CD14-positive monocyte (primary cell): ENCODE results near the gene FBXW7. TPM values are rescaled to one million over a fixed set of nuclear protein-coding genes. Genes with fewer than 3 reads are reported as not detected.
A peak's percentile ranks its signal among the peaks of the same experiment; 100 is the strongest.

Source experiments
- DNase-seq, 3 donors: peaks; one replicate each; pipeline ENCODE4 v3.0.0-alpha.2; 2011 to 2022
- H2AFZ ChIP-seq: 2 replicates; pipeline ENCODE4 v1.6.0; 2012; ENCODE audit warnings: mild to moderate bottlenecking, low read depth, low read length, inconsistent platforms; ENCODE audit not compliant: insufficient read depth, poor library complexity, severe bottlenecking
- H3K27ac ChIP-seq, 2 donors: 1 replicate in 1 of 2; 2 replicates in 1 of 2; pipeline ENCODE4 v1.5.1; 2012 to 2013; ENCODE audit warnings: low read length in 2 of 2, control low read depth in 1 of 2, inconsistent platforms in 1 of 2, low read depth in 1 of 2, mild to moderate bottlenecking in 1 of 2
- H3K27me3 ChIP-seq, 2 donors: one replicate each; pipeline versions ENCODE4 v1.6.0 to v1.6.1; 2011 to 2013; ENCODE audit warnings: low read length in 2 of 2; ENCODE audit not compliant: control insufficient read depth in 2 of 2, insufficient read depth in 2 of 2
- H3K36me3 ChIP-seq, 2 donors: replicated peaks in 1 of 2; 1 replicate in 1 of 2; 2 replicates in 1 of 2; pipeline versions ENCODE4 v1.5.1 to v1.6.1; 2012 to 2013; ENCODE audit warnings: low read length in 2 of 2, control low read depth in 1 of 2, inconsistent platforms in 1 of 2, mild to moderate bottlenecking in 1 of 2; ENCODE audit not compliant: insufficient read depth in 2 of 2, control insufficient read depth in 1 of 2
- H3K4me1 ChIP-seq, 2 donors: 1 replicate in 1 of 2; 2 replicates in 1 of 2; pipeline versions ENCODE4 v1.5.1 to v1.6.1; 2012 to 2013; ENCODE audit warnings: low read length in 2 of 2, control low read depth in 1 of 2, inconsistent platforms in 1 of 2, mild to moderate bottlenecking in 1 of 2, moderate library complexity in 1 of 2; ENCODE audit not compliant: insufficient read depth in 2 of 2, control insufficient read depth in 1 of 2
- H3K4me2 ChIP-seq: replicated peaks from 2 replicates; pipeline ENCODE3; 2012; ENCODE audit warnings: low read length, moderate library complexity, mild to moderate bottlenecking; ENCODE audit not compliant: poor library complexity, severe bottlenecking; ENCODE audit errors: extremely low read depth
- H3K4me3 ChIP-seq, 3 experiments: fragments of 200-600 bp in 1 of 3; sonication (generic) in 1 of 3; replicated peaks in 1 of 3; 1 replicate in 2 of 3; 2 replicates in 1 of 3; pipeline ENCODE4 v1.5.1; 2011 to 2013; ENCODE audit warnings: low read length in 3 of 3, mild to moderate bottlenecking in 3 of 3, control low read depth in 2 of 3, low read depth in 2 of 3, inconsistent platforms in 1 of 3, moderate library complexity in 1 of 3
- H3K79me2 ChIP-seq: 2 replicates; pipeline ENCODE4 v1.6.0; 2012; ENCODE audit warnings: mild to moderate bottlenecking, control low read depth, inconsistent platforms, low read length, moderate library complexity; ENCODE audit not compliant: insufficient read depth
- H3K9ac ChIP-seq: 2 replicates; pipeline ENCODE4 v1.6.0; 2017; ENCODE audit warnings: low read length, mild to moderate bottlenecking; ENCODE audit not compliant: insufficient read depth, poor library complexity, severe bottlenecking
- H3K9me3 ChIP-seq, 2 donors: replicated peaks in 1 of 2; 1 replicate in 1 of 2; 2 replicates in 1 of 2; pipeline versions ENCODE4 v1.5.1 to v1.6.1; 2012 to 2013; ENCODE audit warnings: low read length in 2 of 2, control low read depth in 1 of 2; ENCODE audit not compliant: control insufficient read depth in 1 of 2, insufficient read depth in 1 of 2
- H4K20me1 ChIP-seq: 2 replicates; pipeline ENCODE4 v1.6.0; 2012; ENCODE audit warnings: mild to moderate bottlenecking, low read length, control low read depth, moderate library complexity; ENCODE audit not compliant: insufficient read depth
- H3K27ac Mint-ChIP-seq, 7 donors: one replicate each; pipeline ENCODE4 v1.8.0; 2020; ENCODE audit warnings: mild to moderate bottlenecking in 7 of 7, mixed read lengths in 7 of 7, moderate library complexity in 6 of 7, inconsistent platforms in 2 of 7
- H3K27me3 Mint-ChIP-seq, 3 donors: one replicate each; pipeline ENCODE4 v1.8.0; 2021 to 2022; ENCODE audit warnings: low read depth in 3 of 3, mild to moderate bottlenecking in 3 of 3, mixed read lengths in 3 of 3, moderate library complexity in 3 of 3, inconsistent platforms in 1 of 3
- H3K36me3 Mint-ChIP-seq, 2 donors: one replicate each; pipeline ENCODE4 v1.8.0; 2020; ENCODE audit warnings: mixed read lengths in 2 of 2, inconsistent platforms in 1 of 2, mild to moderate bottlenecking in 1 of 2
- H3K4me1 Mint-ChIP-seq: one replicate; pipeline ENCODE4 v1.8.0; 2020; ENCODE audit warnings: mild to moderate bottlenecking, mixed read lengths
- H3K4me3 Mint-ChIP-seq, 2 donors: one replicate each; pipeline ENCODE4 v1.8.0; 2020; ENCODE audit warnings: mild to moderate bottlenecking in 2 of 2, mixed read lengths in 2 of 2, moderate library complexity in 1 of 2
- H3K9me3 Mint-ChIP-seq, 7 donors: one replicate each; pipeline ENCODE4 v1.8.0; 2020 to 2022; ENCODE audit warnings: mixed read lengths in 7 of 7, mild to moderate bottlenecking in 6 of 7, moderate library complexity in 6 of 7, inconsistent platforms in 2 of 7
- CTCF ChIP-seq: fragments of 200-600 bp; IDR thresholded peaks from one replicate; pipeline ENCODE4 v1.8.0; 2022; ENCODE audit warnings: antibody characterized with exemption, mild to moderate bottlenecking
- WGBS: methylation state at CpG from one replicate; pipeline ENCODE4 v1.1.5; 2013; ENCODE audit warnings: missing lambda C conversion rate; ENCODE audit not compliant: insufficient coverage; 5-methylcytosine and 5-hydroxymethylcytosine counted together
- intact Hi-C, 2 donors: fragments of 100-400 bp; cut with micrococcal nuclease; formaldehyde crosslinking; loops; one replicate each; pipeline versions ENCODE4 v1.15.0 to v1.15.1; 2023
- polyA plus RNA-seq, 3 donors: library from polyadenylated mRNA; depleted of rRNA in 1 of 3; unstranded in 2 of 3; stranded (reverse) in 1 of 3; fragments of 300-500 nt in 2 of 3; fragments of >200 nt in 1 of 3; fragmentation: Illumina TruSeq in 2 of 3; gene quantifications; 1 replicate in 2 of 3; 2 replicates in 1 of 3; pipeline ENCODE4 v1.2.3, GENCODE V29; 2012 to 2021

The FBXW7 gene
- polyA plus RNA-seq, 3 donors: 25.1 to 44.9 (median 35.6) TPM

GRCh38 chr4:152458801-152459302 is 77.0 kb downstream of the FBXW7 start:
- peaks cover 0 to 5% of the 10 kb centered on the region in 2 donors for H3K36me3 Mint-ChIP-seq
- peak overlapping the region; percentile 79 to 89 (median 88) for H3K27ac Mint-ChIP-seq
- peaks cover 55 to 62% of the 10 kb centered on the region in 2 donors for H3K4me1 ChIP-seq
- no peaks in the 10 kb centered on the region for H3K36me3 ChIP-seq
- peak overlapping the region in 1 of 2 donors; percentile 72 for H3K27ac ChIP-seq
- no peaks in the 10 kb centered on the region for H3K27me3 Mint-ChIP-seq
- peaks cover 95% of the 10 kb centered on the region for H3K79me2 ChIP-seq
- H3K4me3 Mint-ChIP-seq: peak overlapping the region; percentile 2 to 33
- H3K9ac ChIP-seq: no peak overlapping the region
- no peaks in the 10 kb centered on the region for H3K9me3 ChIP-seq
- H3K9me3 Mint-ChIP-seq: peaks cover 0 to 2% (median 0%) of the 10 kb centered on the region in 7 donors
- peaks cover 24% of the 10 kb centered on the region for H4K20me1 ChIP-seq
- H3K4me1 Mint-ChIP-seq: peaks cover 63% of the 10 kb centered on the region
- H3K4me2 ChIP-seq: peak overlapping the region; percentile 49
- peak in 2 of 3 donors; percentile 13 to 35 for DNase-seq
- no peak overlapping the region for H2AFZ ChIP-seq
- intact Hi-C loops: loop anchor here in 1 of 2 donors (10.0 kb wide), 1 partner anchor 276 kb away; no protein-coding TSS in a partner anchor
- no peaks in the 10 kb centered on the region for H3K27me3 ChIP-seq
- TF ChIP-seq CTCF: no peak
- peak overlapping the region in 2 of 3 experiments; percentile 11 to 49 for H3K4me3 ChIP-seq
- WGBS: 14% methylated on average over 1 of the region's 1 CpG

- no CpG with 5 or more reads among the region's 2 CpGs for WGBS
Observed at GRCh38 chr4:152456609-152457008, 79.3 kb downstream of the FBXW7 start.

More at GRCh38 chr4:152456609-152457008, 79.3 kb downstream of the FBXW7 start:
- no peaks in the 10 kb centered on the region for H3K27me3 Mint-ChIP-seq
- H3K9me3 Mint-ChIP-seq: no peaks in the 10 kb centered on the region
- peaks cover 43% of the 10 kb centered on the region for H4K20me1 ChIP-seq
- no peak overlapping the region for H3K4me2 ChIP-seq
- no peak for DNase-seq
- H3K27ac ChIP-seq: no peak overlapping the region
- no peak overlapping the region for H3K4me3 Mint-ChIP-seq
- H3K36me3 ChIP-seq: peaks cover 0 to 5% of the 10 kb centered on the region in 2 donors
- H3K36me3 Mint-ChIP-seq: peaks cover 0 to 9% of the 10 kb centered on the region in 2 donors
- H2AFZ ChIP-seq: no peak overlapping the region
- TF ChIP-seq CTCF: no peak
- H3K27me3 ChIP-seq: no peaks in the 10 kb centered on the region
- intact Hi-C loops: loop anchor here in 1 of 2 donors (10.0 kb wide), 1 partner anchor 278 kb away; no protein-coding TSS in a partner anchor
- H3K9ac ChIP-seq: no peak overlapping the region
- peaks cover 41% of the 10 kb centered on the region for H3K4me1 Mint-ChIP-seq
- peaks cover 33 to 39% of the 10 kb centered on the region in 2 donors for H3K4me1 ChIP-seq
- peaks cover 82% of the 10 kb centered on the region for H3K79me2 ChIP-seq
- no peak overlapping the region for H3K27ac Mint-ChIP-seq
- no peak overlapping the region for H3K4me3 ChIP-seq
- no peaks in the 10 kb centered on the region for H3K9me3 ChIP-seq
